SK-N-SH (cell line): ENCODE data around the gene TMEM126A. TPM values are rescaled to one million over a fixed set of nuclear protein-coding genes. Genes with fewer than 3 reads are reported as not detected.

Experiments
- CTCF ChIA-PET: fragments of 300-600, 350-600 bp; formaldehyde crosslinking; extraction: SDS; loops from one replicate; lab custom pipeline; 2021; lab: Yijun Ruan, JAX
- POLR2A ChIA-PET: fragments of 350-600 bp; sonication (Branson Sonifier 250); formaldehyde crosslinking; extraction: SDS; loops from one replicate; lab custom pipeline; 2020; ENCODE audit warnings: antibody characterized with exemption, inconsistent platforms; lab: Yijun Ruan, JAX
- DNase-seq: peaks from one replicate; pipeline ENCODE4 v3.0.0; 2012
- H2AFZ ChIP-seq: fragments of 200-600 bp; sonication (generic); 2 replicates; pipeline ENCODE4 v1.8.1; 2016; ENCODE audit warnings: antibody characterized with exemption, mild to moderate bottlenecking, low read depth
- H3F3A ChIP-seq: fragments of 200-600 bp; sonication (generic); replicated peaks from 2 replicates; pipeline ENCODE3; 2016; ENCODE audit warnings: antibody characterized with exemption, mild to moderate bottlenecking; ENCODE audit not compliant: insufficient read depth
- H3K27ac ChIP-seq, 2 experiments: fragments of 200-500 bp in 1 of 2; fragments of 200-600 bp in 1 of 2; sonication (Bioruptor generic) in 1 of 2; sonication (generic), shearing (Covaris generic) in 1 of 2; 2 replicates each; pipeline versions ENCODE4 v1.5.1 to v1.6.1; 2014 to 2016; ENCODE audit warnings: low read depth in 2 of 2, inconsistent platforms in 1 of 2, low read length in 1 of 2, mild to moderate bottlenecking in 1 of 2, mixed read lengths in 1 of 2
- H3K27me3 ChIP-seq: fragments of 200-600 bp; sonication (generic), shearing (Covaris generic); 2 replicates; pipeline ENCODE4 v1.6.1; 2016; ENCODE audit warnings: mixed run types; ENCODE audit not compliant: insufficient read depth
- H3K36me3 ChIP-seq, 2 experiments: fragments of 200-500 bp in 1 of 2; fragments of 200-600 bp in 1 of 2; sonication (Bioruptor generic) in 1 of 2; sonication (generic) in 1 of 2; replicated peaks in 1 of 2; 2 replicates each; pipeline versions ENCODE3 to v1.5.1; 2014 to 2016; ENCODE audit warnings: low read length in 1 of 2, mild to moderate bottlenecking in 1 of 2; ENCODE audit not compliant: insufficient read depth in 2 of 2, control insufficient read depth in 1 of 2
- H3K4me1 ChIP-seq, 2 experiments: fragments of 200-500 bp in 1 of 2; fragments of 200-600 bp in 1 of 2; sonication (Bioruptor generic) in 1 of 2; sonication (generic), shearing (Covaris generic) in 1 of 2; 2 replicates each; pipeline versions ENCODE4 v1.5.1 to v1.6.1; 2014 to 2016; ENCODE audit warnings: low read depth in 1 of 2, low read length in 1 of 2, mixed run types in 1 of 2; ENCODE audit not compliant: insufficient read depth in 2 of 2, control insufficient read depth in 1 of 2
- H3K4me2 ChIP-seq: fragments of 200-600 bp; sonication (generic), shearing (Covaris generic); 2 replicates; pipeline ENCODE4 v1.6.1; 2017; ENCODE audit warnings: mixed run types
- H3K4me3 ChIP-seq, 2 experiments: fragments of 200-500 bp in 1 of 2; fragments of 200-600 bp in 1 of 2; sonication (Bioruptor generic) in 1 of 2; sonication (generic), shearing (Covaris generic) in 1 of 2; 2 replicates each; pipeline versions ENCODE4 v1.5.1 to v1.8.1; 2014 to 2016; ENCODE audit warnings: low read depth in 2 of 2, inconsistent platforms in 1 of 2, low read length in 1 of 2, mild to moderate bottlenecking in 1 of 2, mixed read lengths in 1 of 2, moderate library complexity in 1 of 2
- H3K79me2 ChIP-seq: fragments of 200-600 bp; sonication (generic); 2 replicates; pipeline ENCODE4 v1.8.1; 2017; ENCODE audit warnings: mild to moderate bottlenecking; ENCODE audit not compliant: insufficient read depth
- H3K9ac ChIP-seq: fragments of 200-600 bp; sonication (generic); 2 replicates; pipeline ENCODE4 v1.6.1; 2017; ENCODE audit warnings: mixed run types
- H3K9me2 ChIP-seq: fragments of 200-600 bp; sonication (generic); 2 replicates; pipeline ENCODE4 v1.6.1; 2017; ENCODE audit warnings: mixed run types
- H3K9me3 ChIP-seq: fragments of 200-600 bp; sonication (generic); 2 replicates; pipeline ENCODE4 v1.6.1; 2017; ENCODE audit warnings: mixed run types, mild to moderate bottlenecking, moderate library complexity
- H4K20me1 ChIP-seq: fragments of 200-600 bp; sonication (generic); 2 replicates; pipeline ENCODE4 v1.6.1; 2017; ENCODE audit warnings: mild to moderate bottlenecking, mixed run types; ENCODE audit not compliant: insufficient read depth
- CTCF ChIP-seq: fragments of 200-600 bp; sonication (generic); IDR thresholded peaks from 2 replicates; pipeline ENCODE4 v1.6.1; 2017; ENCODE audit warnings: antibody characterized with exemption, mild to moderate bottlenecking, moderate library complexity
- ELF1 ChIP-seq: IDR thresholded peaks from 2 replicates; pipeline ENCODE4 v1.4.0; 2012
- EP300 ChIP-seq, 2 experiments: IDR thresholded peaks; 2 replicates each; pipeline versions ENCODE4 v1.4.0 to v1.6.1; 2012; ENCODE audit warnings: borderline replicate concordance in 1 of 2, low read depth in 1 of 2, low read length in 1 of 2
- EZH2phosphoT487 ChIP-seq: fragments of 200-600 bp; sonication (generic); IDR thresholded peaks from 2 replicates; pipeline ENCODE4 v1.6.1; 2017; ENCODE audit warnings: low read depth, mixed run types, mild to moderate bottlenecking, antibody characterized with exemption, moderate library complexity, borderline replicate concordance
- FOXM1 ChIP-seq: IDR thresholded peaks from 2 replicates; pipeline ENCODE4 v1.4.0; 2012; ENCODE audit warnings: low read depth, mild to moderate bottlenecking
- IRF3 ChIP-seq: fragments of 150-350 bp; IDR thresholded peaks from 2 replicates; pipeline ENCODE4 v1.6.1; 2016; ENCODE audit warnings: mild to moderate bottlenecking, low read depth, low read length
- MAX ChIP-seq: IDR thresholded peaks from 2 replicates; pipeline ENCODE4 v1.4.0; 2012; ENCODE audit warnings: low read depth
- MEF2A ChIP-seq: IDR thresholded peaks from 2 replicates; pipeline ENCODE4 v1.4.0; 2012; ENCODE audit warnings: low read depth, borderline replicate concordance
- MXI1 ChIP-seq: IDR thresholded peaks from 2 replicates; pipeline ENCODE4 v1.6.1; 2012; ENCODE audit warnings: mild to moderate bottlenecking, low read depth, low read length, improper control_type of control experiment
- POLR2AphosphoS5 ChIP-seq: IDR thresholded peaks from 2 replicates; pipeline ENCODE4 v1.6.1; 2012; ENCODE audit warnings: low read depth, low read length
- RCOR1 ChIP-seq: fragments of 150-350 bp; IDR thresholded peaks from 2 replicates; pipeline ENCODE4 v1.6.1; 2017; ENCODE audit warnings: antibody characterized with exemption, low read length
- REST ChIP-seq: IDR thresholded peaks from 2 replicates; pipeline ENCODE4 v1.6.1; 2012; ENCODE audit warnings: mild to moderate bottlenecking, low read depth, low read length, moderate library complexity
- RFX5 ChIP-seq: IDR thresholded peaks from 2 replicates; pipeline ENCODE4 v1.6.1; 2012; ENCODE audit warnings: mild to moderate bottlenecking, improper control_type of control experiment, low read length
- TAF1 ChIP-seq: IDR thresholded peaks from 2 replicates; pipeline ENCODE4 v1.6.1; 2012; ENCODE audit warnings: low read depth, mild to moderate bottlenecking, low read length, moderate library complexity, borderline replicate concordance
- TEAD4 ChIP-seq: IDR thresholded peaks from 2 replicates; pipeline ENCODE4 v1.4.0; 2012; ENCODE audit warnings: mild to moderate bottlenecking, borderline replicate concordance; ENCODE audit not compliant: insufficient read depth
- USF1 ChIP-seq: IDR thresholded peaks from 2 replicates; pipeline ENCODE4 v1.4.0; 2012; ENCODE audit warnings: low read depth, borderline replicate concordance
- USF2 ChIP-seq: fragments of 150-350 bp; IDR thresholded peaks from 2 replicates; pipeline ENCODE4 v1.6.1; 2017; ENCODE audit warnings: antibody characterized with exemption, low read length, low read depth, borderline replicate concordance
- YY1 ChIP-seq: IDR thresholded peaks from 2 replicates; pipeline ENCODE4 v1.4.0; 2012; ENCODE audit warnings: low read depth, mild to moderate bottlenecking
- ZBTB33 ChIP-seq: IDR thresholded peaks from 2 replicates; pipeline ENCODE4 v1.4.0; 2012; ENCODE audit warnings: low read depth, borderline replicate concordance
- WGBS: methylation state at CpG from one replicate; pipeline ENCODE4 v1.1.6; 2017; ENCODE audit warnings: low lambda C conversion rate; 5-methylcytosine and 5-hydroxymethylcytosine counted together
- polyA plus RNA-seq, 3 experiments: library from polyadenylated mRNA; depleted of rRNA; stranded (reverse); fragments of >200 nt; gene quantifications; 2 replicates each; pipeline ENCODE4 v1.2.3, GENCODE V29; 2012

Gene TMEM126A
- polyA plus RNA-seq (2012; rRNA removed) = 30.5 and 37.1 TPM in 2 replicates
- 48.4 and 70.0 TPM in 2 replicates for polyA plus RNA-seq (2012; cell fraction: cytosol; rRNA removed)
- polyA plus RNA-seq (2012; cell fraction: nucleus; rRNA removed) = 9.8 and 13.7 TPM in 2 replicates

- H3K27ac ChIP-seq = peak within 1 kb of the TSS; percentile 61 to 88
- H3K9me2 ChIP-seq = no peaks in the 10 kb centered on the region
- CTCF ChIA-PET = interaction anchor here (0.5 to 1.7 kb wide), 5 partner anchors 10 to 29 kb away, joined by 3 to 6 read pairs (median 3); no protein-coding TSS in a partner anchor
- peak within 1 kb of the TSS; percentile 79 for H3K9ac ChIP-seq
- H2AFZ ChIP-seq = peak within 1 kb of the TSS; percentile 77
- DNase-seq = peak; percentile 84
- 3% methylated on average over 31 of the region's 33 CpGs for WGBS
- no peaks in the 10 kb centered on the region for H3K9me3 ChIP-seq
- H3K36me3 ChIP-seq = peaks cover 0 to 12% of the 10 kb centered on the region in 2 experiments
- no peaks in the 10 kb centered on the region for H4K20me1 ChIP-seq
- H3K4me2 ChIP-seq = peak within 1 kb of the TSS; percentile 65
- H3K4me3 ChIP-seq = peak within 1 kb of the TSS; percentile 75 to 91
- H3F3A ChIP-seq = peaks cover 12% of the 10 kb centered on the region
- POLR2A ChIA-PET = interaction anchor here (1.3 to 2.2 kb wide), 5 partner anchors 10 to 38 kb away, joined by 4 to 23 read pairs (median 9); partner anchors contain the start of genes CCDC89, CREBZF, DLG2 and TMEM126B
- H3K79me2 ChIP-seq = peaks cover 24% of the 10 kb centered on the region
- H3K27me3 ChIP-seq = no peaks in the 10 kb centered on the region
- peaks cover 7 to 17% of the 10 kb centered on the region in 2 experiments; a peak in 3 of 4 replicates for H3K4me1 ChIP-seq
- peak; percentile 95 for TF ChIP-seq POLR2AphosphoS5
- TF ChIP-seq IRF3 = peak; percentile 15; the same call in 1 of the 2 replicates
- peak; percentile 75 for TF ChIP-seq USF1
- peak; percentile 69 for TF ChIP-seq MAX
- peak; percentile 37; the same call in 1 of the 2 replicates for TF ChIP-seq RFX5
- TF ChIP-seq EP300 (IDR thresholded peaks at IDR 0.05; ENCODE audit: borderline replicate concordance in 1 of 2, low read depth in 1 of 2, low read length in 1 of 2) = 0 out of 4 replicates have a peak, but pooled peaks of 1 of the 2 experiments have one; percentile 8
- TF ChIP-seq CTCF = no peak
- TF ChIP-seq MEF2A = no peak
- peak; percentile 89 for TF ChIP-seq MXI1
- TF ChIP-seq ELF1 = peak; percentile 73
- TF ChIP-seq ZBTB33 = no peak
- TF ChIP-seq FOXM1 = no peak
- no peak for TF ChIP-seq TEAD4
- TF ChIP-seq RCOR1 = no peak
- TF ChIP-seq EZH2phosphoT487 = no peak
- TF ChIP-seq TAF1 = peak; percentile 80
- peak; percentile 97 for TF ChIP-seq YY1
- no peak for TF ChIP-seq REST
- TF ChIP-seq USF2 = no peak
Observed at GRCh38 chr11:85647604-85648299, at the start of gene TMEM126A. TSS of gene TMEM126A (plus strand) at chr11:85647967. CDS start at chr11:85650256, 2,289 bp downstream.
